HG02571 (cell line): ENCODE data around the gene GTF2H2C_2.
"Not testable (repeated sequence)": the region's sequence is repeated elsewhere in the genome, so short reads cannot be mapped to it uniquely, and the experiment has no call there.

ENCODE experiments used
- ATAC-seq: cut with Tn5 transposase; IDR thresholded peaks from one replicate; pipeline ENCODE4 v1.9.1; 2021; ENCODE audit warnings: mild to moderate bottlenecking, moderate library complexity; ENCODE audit not compliant: unreplicated experiment

Gene GTF2H2C_2

GRCh38 chr5:70415117-70415516, at the start of gene GTF2H2C_2:
TSS of gene GTF2H2C_2 (plus strand) at chr5:70415368.
- ATAC-seq, result peak; percentile 94

- not testable (repeated sequence) for ATAC-seq
Observed at GRCh38 chr5:70400984-70401686, 14.0 kb upstream of the GTF2H2C_2 start.

- not testable (repeated sequence) for ATAC-seq
Observed at GRCh38 chr5:70421322-70421721, 6.2 kb downstream of the GTF2H2C_2 start.

- not testable (repeated sequence) for ATAC-seq
Observed at GRCh38 chr5:70423215-70423614, 8.0 kb downstream of the GTF2H2C_2 start.

GRCh38 chr5:70438518-70438917, 23.4 kb downstream of the GTF2H2C_2 start:
- ATAC-seq, result not testable (repeated sequence)

GRCh38 chr5:70449565-70449964, 34.4 kb downstream of the GTF2H2C_2 start:
- not testable (repeated sequence) for ATAC-seq

- not testable (repeated sequence) for ATAC-seq
Observed at GRCh38 chr5:70451249-70451984, 36.2 kb downstream of the GTF2H2C_2 start.

GRCh38 chr5:70457093-70457492, 41.9 kb downstream of the GTF2H2C_2 start:
- ATAC-seq, result not testable (repeated sequence)

- not testable (repeated sequence) for ATAC-seq
Observed at GRCh38 chr5:70459188-70459587, 44.0 kb downstream of the GTF2H2C_2 start.

GRCh38 chr5:70461984-70462383, 46.8 kb downstream of the GTF2H2C_2 start:
- not testable (repeated sequence) for ATAC-seq

GRCh38 chr5:70464019-70464637, 49.0 kb downstream of the GTF2H2C_2 start:
- ATAC-seq, result not testable (repeated sequence)

GRCh38 chr5:70469926-70470509, 54.9 kb downstream of the GTF2H2C_2 start:
- not testable (repeated sequence) for ATAC-seq
